Heart right ventricle (tissue), 16 donors: ENCODE results near the gene ALDH1L1. TPM values are rescaled to one million over a fixed set of nuclear protein-coding genes. Genes with fewer than 3 reads are reported as not detected.

ENCODE experiments used
- ATAC-seq, 8 donors: fragments of 200-7000 bp; cut with Tn5 transposase; one replicate each; pipeline ENCODE4 v1.9.1; 2020; ENCODE audit warnings: mild to moderate bottlenecking in 8 of 8, moderate library complexity in 8 of 8, moderate number of reproducible peaks in 1 of 8
- DNase-seq, 2 donors: peaks; one replicate each; pipeline ENCODE4 v3.0.0-alpha.2; 2020
- H3K27ac ChIP-seq, 10 donors: fragments of 200-600 bp; sonication (generic) in 2 of 10; one replicate each; pipeline versions ENCODE4 v1.5.0 to v1.8.0; 2020 to 2022; ENCODE audit warnings: mild to moderate bottlenecking in 3 of 10
- H3K27me3 ChIP-seq, 7 donors: fragments of 200-600 bp; one replicate each; pipeline ENCODE4 v1.8.0; 2021 to 2022; ENCODE audit warnings: mild to moderate bottlenecking in 2 of 7
- H3K36me3 ChIP-seq, 9 donors: fragments of 200-600 bp; sonication (generic) in 1 of 9; one replicate each; pipeline versions ENCODE4 v1.5.0 to v1.8.0; 2020 to 2022; ENCODE audit warnings: mild to moderate bottlenecking in 2 of 9
- H3K4me1 ChIP-seq, 9 donors: fragments of 200-600 bp; sonication (generic) in 1 of 9; one replicate each; pipeline versions ENCODE4 v1.5.0 to v1.8.0; 2020 to 2022; ENCODE audit warnings: mild to moderate bottlenecking in 4 of 9
- H3K4me3 ChIP-seq, 10 donors: fragments of 200-600 bp; sonication (generic) in 2 of 10; one replicate each; pipeline versions ENCODE4 v1.5.0 to v1.8.0; 2020 to 2022; ENCODE audit warnings: mild to moderate bottlenecking in 7 of 10, moderate library complexity in 2 of 10
- H3K9me3 ChIP-seq, 11 donors: fragments of 200-600 bp in 10 of 11; sonication (generic) in 2 of 11; one replicate each; pipeline versions ENCODE4 v1.5.0 to v1.8.0; 2013 to 2022; ENCODE audit warnings: mild to moderate bottlenecking in 2 of 11, control low read depth in 1 of 11, moderate library complexity in 1 of 11
- WGBS, 2 donors: extraction: QIAGEN DNeasy Blood & Tissue Kit; methylation state at CpG; one replicate each; pipeline ENCODE4 v1.1.7; 2013; ENCODE audit warnings: inconsistent platforms in 1 of 2; 5-methylcytosine and 5-hydroxymethylcytosine counted together
- intact Hi-C, 10 donors: fragments of 100-400 bp; cut with DNase I; formaldehyde crosslinking; loops; one replicate each; pipeline versions ENCODE4 v1.11.1 to v1.14.2; 2022
- polyA plus RNA-seq, 2 donors: library from polyadenylated mRNA; stranded (reverse); fragments of 200-250 nt; gene quantifications; one replicate each; pipeline ENCODE4 v1.2.3, GENCODE V29; 2013
- total RNA-seq, 10 donors: library from RNA; stranded (reverse); fragmentation: NEBNext Ultra II Directional in 3 of 10; extraction: Animal tissue kit (Norgen Biotek cat#: 25700) in 3 of 10; gene quantifications; one replicate each; pipeline versions ENCODE4 v1.2.1 to v1.2.4, GENCODE V29; 2021 to 2023
- TF ChIP-seq, protein P1 (sequence below), 9 donors: fragments of 200-600 bp; sonication (generic) in 2 of 9; IDR thresholded peaks; one replicate each; pipeline versions ENCODE4 v1.5.0 to v1.8.0; 2021 to 2022; ENCODE audit warnings: antibody characterized with exemption in 9 of 9, mild to moderate bottlenecking in 5 of 9, moderate library complexity in 1 of 9
- donor health status: Arrhythmogenic right ventricular cardiomyopathy.
- donor health status: ischemic (EF 13 %, LVEDD 7.1; RV severe dilation, severe dysfunction).
- donor health status: healthy with polysubstance abuse.
- donor health status: DM: no; HTN: yes; CAD: no.
- donor health status: DM: no; HTN: no; CAD: no.
- donor health status: ischemic (EF 25% LVEDD 6.9; RV normal size, moderate dysfunction).
- donor health status: ischemic (EF 25% LVEDD 5.7; RV mildly dilated, moderate dysfunction).
- donor health status: healthy.
- donor health status: DM: yes; HTN: yes; CAD: no.
- donor health status: Ischemic cardiomyopathy.
- donor health status: ischemic (EF 35%, LVEDD 5.7; RV mildly dilated, moderate dysfunction).
- donor health status: nonischemic (EF 11% LVEDD 7.7; RV severe dilation, severe dysfunction).
- donor health status: DM: yes; HTN: yes; CAD: no.
- donor health status: PGD.
- donor health status: ischemic (EF 29% LVEDD 5.4; RV normal size, mild dysfunction).
- donor health status: nonischemic (EF 23%, LVEDD 6.1; RV moderate dilation, normal function).

The ALDH1L1 gene
- total and polyA plus RNA-seq, 12 donors = 14.9 to 45.9 (median 31.7) TPM

GRCh38 chr3:126116526-126116925 is 63.9 kb downstream of the ALDH1L1 start:
- H3K27me3 ChIP-seq = no peaks in the 10 kb centered on the region
- peaks cover 0 to 8% (median 0%) of the 10 kb centered on the region in 9 donors for H3K36me3 ChIP-seq
- intact Hi-C loops = no loop called here
- DNase-seq = no peak
- H3K4me1 ChIP-seq = no peaks in the 10 kb centered on the region
- H3K4me3 ChIP-seq = no peak overlapping the region
- H3K9me3 ChIP-seq = no peaks in the 10 kb centered on the region
- TF ChIP-seq, protein P1, sequence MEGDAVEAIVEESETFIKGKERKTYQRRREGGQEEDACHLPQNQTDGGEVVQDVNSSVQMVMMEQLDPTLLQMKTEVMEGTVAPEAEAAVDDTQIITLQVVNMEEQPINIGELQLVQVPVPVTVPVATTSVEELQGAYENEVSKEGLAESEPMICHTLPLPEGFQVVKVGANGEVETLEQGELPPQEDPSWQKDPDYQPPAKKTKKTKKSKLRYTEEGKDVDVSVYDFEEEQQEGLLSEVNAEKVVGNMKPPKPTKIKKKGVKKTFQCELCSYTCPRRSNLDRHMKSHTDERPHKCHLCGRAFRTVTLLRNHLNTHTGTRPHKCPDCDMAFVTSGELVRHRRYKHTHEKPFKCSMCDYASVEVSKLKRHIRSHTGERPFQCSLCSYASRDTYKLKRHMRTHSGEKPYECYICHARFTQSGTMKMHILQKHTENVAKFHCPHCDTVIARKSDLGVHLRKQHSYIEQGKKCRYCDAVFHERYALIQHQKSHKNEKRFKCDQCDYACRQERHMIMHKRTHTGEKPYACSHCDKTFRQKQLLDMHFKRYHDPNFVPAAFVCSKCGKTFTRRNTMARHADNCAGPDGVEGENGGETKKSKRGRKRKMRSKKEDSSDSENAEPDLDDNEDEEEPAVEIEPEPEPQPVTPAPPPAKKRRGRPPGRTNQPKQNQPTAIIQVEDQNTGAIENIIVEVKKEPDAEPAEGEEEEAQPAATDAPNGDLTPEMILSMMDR (IDR thresholded peaks at IDR 0.05) = no peak
- no peak for ATAC-seq
- 82 to 85% methylated on average over 1 of the region's 1 CpG for WGBS, 2 donors
- no peak overlapping the region for H3K27ac ChIP-seq

- no peaks in the 10 kb centered on the region for H3K27me3 ChIP-seq
- H3K4me1 ChIP-seq = no peaks in the 10 kb centered on the region
- intact Hi-C loops = no loop called here
- H3K9me3 ChIP-seq = no peaks in the 10 kb centered on the region
- ATAC-seq = peak in 1 of 8 donors; percentile 10
- H3K4me3 ChIP-seq = no peak overlapping the region
- TF ChIP-seq, protein P1 (IDR thresholded peaks at IDR 0.05) = no peak
- no peak overlapping the region for H3K27ac ChIP-seq
- DNase-seq = no peak
- 92 to 97% methylated on average over 16 of the region's 16 CpGs for WGBS, 2 donors
- H3K36me3 ChIP-seq = peaks cover 0 to 8% (median 0%) of the 10 kb centered on the region in 9 donors
These were observed 65.7 kb downstream of the ALDH1L1 start for GRCh38 chr3:126114443-126115386.

- peaks cover 0 to 11% (median 0%) of the 10 kb centered on the region in 9 donors for H3K36me3 ChIP-seq
- no peaks in the 10 kb centered on the region for H3K4me1 ChIP-seq
- TF ChIP-seq, protein P1 (IDR thresholded peaks at IDR 0.05) = peak in 7 of 9 donors; percentile 20 to 30 (median 21)
- WGBS, 2 donors = 78 to 88% methylated on average over 9 of the region's 9 CpGs
- H3K9me3 ChIP-seq = no peaks in the 10 kb centered on the region
- intact Hi-C loops = no loop called here
- no peak overlapping the region for H3K27ac ChIP-seq
- ATAC-seq (peak in 2 of 8 donors; percentile 36), DNase-seq (no peak)
- H3K4me3 ChIP-seq = no peak overlapping the region
- H3K27me3 ChIP-seq = no peaks in the 10 kb centered on the region
These were observed 66.5 kb downstream of the ALDH1L1 start for GRCh38 chr3:126113733-126114442.

DNA sequence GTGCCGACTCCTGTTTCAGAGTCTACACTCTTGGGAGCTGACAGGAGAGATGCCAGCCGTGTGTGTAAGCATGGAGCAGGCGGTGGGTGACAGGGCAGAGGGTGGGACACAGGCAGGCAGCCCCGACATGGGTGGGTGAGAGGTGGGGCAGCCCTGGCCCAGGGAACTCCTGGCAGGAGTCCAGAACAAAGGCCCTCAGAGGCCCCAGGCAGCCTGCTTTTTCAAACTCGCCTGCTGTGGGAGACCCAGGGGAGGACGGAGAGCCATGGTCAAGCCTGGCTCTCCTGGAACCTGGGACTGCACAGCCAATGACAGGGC is 67.2 kb downstream of the ALDH1L1 start:
- no peaks in the 10 kb centered on the region for H3K9me3 ChIP-seq
- no peak overlapping the region for H3K4me3 ChIP-seq
- intact Hi-C loops = no loop called here
- no peaks in the 10 kb centered on the region for H3K4me1 ChIP-seq
- no peak overlapping the region for H3K27ac ChIP-seq
- ATAC-seq (no peak), DNase-seq (no peak)
- peaks cover 0 to 11% (median 0%) of the 10 kb centered on the region in 9 donors for H3K36me3 ChIP-seq
- H3K27me3 ChIP-seq = no peaks in the 10 kb centered on the region
- WGBS, 2 donors = 77 to 78% methylated on average over 6 of the region's 6 CpGs
- TF ChIP-seq, protein P1 (IDR thresholded peaks at IDR 0.05) = no peak
